ENCODE measurements around the gene BEAN1.

GRCh38 chr16:66447491-66447890 is 20.4 kb downstream of the BEAN1 start:
- TF ChIP-seq CTCF (IDR thresholded peaks at IDR 0.05) (no peak), POLR2A (IDR thresholded peaks at IDR 0.05) (no peak)
